GM12878 (cell line): ENCODE data around the gene GMPPB. TPM values are rescaled to one million over a fixed set of nuclear protein-coding genes. Genes with fewer than 3 reads are reported as not detected.
"Not testable (repeated sequence)": the region's sequence is repeated elsewhere in the genome, so short reads cannot be mapped to it uniquely, and the experiment has no call there.

ENCODE experiments used
- ATAC-seq: fragments of 200-7000 bp; cut with Tn5 transposase; 3 replicates; pipeline ENCODE4 v1.9.1; 2020; ENCODE audit warnings: mild to moderate bottlenecking, moderate library complexity
- BruUV-seq: library from RNA; stranded (reverse); fragments of 400-500 nt; replicated peaks from 2 replicates; lab custom pipeline; 2021; lab: Mats Ljungman, UMichigan
- CTCF ChIA-PET: fragments of 300-600 bp; sonication (Branson Sonifier 250); formaldehyde crosslinking; extraction: SDS; loops from one replicate; lab custom pipeline; 2021; ENCODE audit warnings: inconsistent platforms; lab: Yijun Ruan, JAX
- POLR2A ChIA-PET: fragments of 350-600 bp; formaldehyde crosslinking; extraction: SDS; loops from one replicate; lab custom pipeline; 2021; ENCODE audit warnings: inconsistent platforms; lab: Charles Lee
- RAD21 ChIA-PET: fragments of 300-600 bp; sonication (Branson Sonifier 250); formaldehyde crosslinking; loops from one replicate; lab custom pipeline; 2023; ENCODE audit warnings: antibody characterized with exemption; ENCODE audit not compliant: unreplicated experiment; lab: Charles Lee
- SMC1A ChIA-PET: fragments of 300-600 bp; sonication (Branson Sonifier 250); formaldehyde crosslinking; loops from one replicate; lab custom pipeline; 2023; ENCODE audit not compliant: unreplicated experiment, uncharacterized antibody; lab: Charles Lee
- DNase-seq: peaks from one replicate; pipeline ENCODE4 v3.0.0-alpha.2; 2011; ENCODE audit warnings: low read depth, low spot score
- FAIRE-seq: peaks from 3 replicates; lab custom pipeline; 2011; peaks lifted over from hg19 to GRCh38; lab: Jason Lieb, UNC
- H2AFZ ChIP-seq: 2 replicates; pipeline ENCODE4 v1.6.0; 2011; ENCODE audit warnings: low read depth, low read length, control low read depth; ENCODE audit not compliant: control insufficient read depth
- H3K27ac ChIP-seq: 2 replicates; pipeline ENCODE4 v1.5.1; 2011; ENCODE audit warnings: control low read depth; ENCODE audit not compliant: control insufficient read depth, insufficient read depth
- H3K27me3 ChIP-seq, 2 experiments: replicated peaks in 1 of 2; 2 replicates each; pipeline versions ENCODE4 v1.6.0 to v1.6.1; 2011; ENCODE audit warnings: low read length in 1 of 2; ENCODE audit not compliant: control insufficient read depth in 2 of 2, insufficient read depth in 2 of 2
- H3K36me3 ChIP-seq, 2 experiments: 2 replicates each; pipeline ENCODE4 v1.5.1; 2011; ENCODE audit warnings: low read length in 1 of 2; ENCODE audit not compliant: control insufficient read depth in 2 of 2, insufficient read depth in 2 of 2
- H3K4me1 ChIP-seq: 2 replicates; pipeline ENCODE4 v1.6.1; 2011; ENCODE audit warnings: mild to moderate bottlenecking, low read length, moderate library complexity, mixed read lengths; ENCODE audit not compliant: control insufficient read depth, insufficient read depth
- H3K4me2 ChIP-seq: 2 replicates; pipeline ENCODE4 v1.6.0; 2011; ENCODE audit warnings: control low read depth; ENCODE audit not compliant: control insufficient read depth, insufficient read depth
- H3K4me3 ChIP-seq: fragments of 200-600 bp; sonication (generic); 2 replicates; pipeline ENCODE4 v1.5.1; 2016
- H3K79me2 ChIP-seq: 2 replicates; pipeline ENCODE4 v1.6.0; 2011; ENCODE audit warnings: low read length; ENCODE audit not compliant: control insufficient read depth, insufficient read depth
- H3K9ac ChIP-seq: 2 replicates; pipeline ENCODE4 v1.8.0; 2011; ENCODE audit warnings: low read length, control low read depth, mixed read lengths; ENCODE audit not compliant: control insufficient read depth, insufficient read depth
- H3K9me3 ChIP-seq: replicated peaks from 3 replicates; pipeline ENCODE4 v1.5.1; 2011; ENCODE audit warnings: mild to moderate bottlenecking, low read length; ENCODE audit not compliant: control insufficient read depth, insufficient read depth
- H4K20me1 ChIP-seq: 2 replicates; pipeline ENCODE4 v1.6.0; 2011; ENCODE audit not compliant: control insufficient read depth, insufficient read depth
- ASH2L ChIP-seq: fragments of 300-600, 200-600 bp; sonication (generic); IDR thresholded peaks from 2 replicates; pipeline ENCODE4 v1.6.1; 2017; ENCODE audit warnings: low read depth, mild to moderate bottlenecking, borderline replicate concordance
- ESRRA ChIP-seq: IDR thresholded peaks from 2 replicates; pipeline ENCODE4 v1.6.1; 2012; ENCODE audit warnings: mild to moderate bottlenecking, low read length, improper control_type of control experiment
- NR2F1 ChIP-seq: fragments of 450-650 bp; conservative IDR thresholded peaks from 2 replicates; pipeline ENCODE4 v1.6.1; 2017; ENCODE audit warnings: mild to moderate bottlenecking
- SIX5 ChIP-seq: IDR thresholded peaks from 2 replicates; pipeline ENCODE4 v1.6.1; 2011; ENCODE audit warnings: mild to moderate bottlenecking, low read depth, low read length, moderate library complexity; ENCODE audit not compliant: severe bottlenecking
- WGBS: methylation state at CpG from one replicate; pipeline ENCODE4 v1.1.6; 2016; ENCODE audit warnings: low lambda C conversion rate; ENCODE audit not compliant: insufficient replicate concordance, insufficient coverage; ENCODE audit errors: missing lambda C conversion rate; 5-methylcytosine and 5-hydroxymethylcytosine counted together
- in situ Hi-C: fragments of 300-500 bp; cut with MboI; formaldehyde crosslinking; loops from 9 replicates; pipeline ENCODE4 v1.14.3; 2018; ENCODE audit warnings: mixed read lengths
- intact Hi-C: fragments of 100-400 bp; cut with micrococcal nuclease; formaldehyde crosslinking; loops from one replicate; pipeline ENCODE4 v1.14.2; 2022; ENCODE audit not compliant: unreplicated experiment
- polyA plus RNA-seq, 11 experiments: library from polyadenylated mRNA; depleted of rRNA in 4 of 11; unstranded in 6 of 11; stranded (reverse) in 5 of 11; fragments of >200 nt; fragmentation: Nextera tagmentation in 4 of 11; fragmentation: Illumina TruSeq in 1 of 11; extraction: Ambion mirVana in 4 of 11; extraction: Trizol in 1 of 11; gene quantifications; 1 replicate in 1 of 11; 2 replicates in 10 of 11; pipeline versions ENCODE4 v1.2.1 to v1.2.3, GENCODE V29; 2011 to 2016; ENCODE audit warnings: inconsistent platforms in 2 of 11, missing spikeins in 2 of 11, low read depth in 1 of 11
- total RNA-seq, 4 experiments: library from RNA; depleted of rRNA in 3 of 4; stranded (reverse); fragments of >200 nt in 3 of 4; fragmentation: Illumina TruSeq in 1 of 4; extraction: Trizol in 1 of 4; gene quantifications; 2 replicates each; pipeline versions ENCODE4 v1.2.1 to v1.2.3, GENCODE V29; 2013 to 2021
- TF ChIP-seq, protein P1 (sequence below): IDR thresholded peaks from 2 replicates; pipeline ENCODE4 v1.6.1; 2011; ENCODE audit warnings: mild to moderate bottlenecking, low read depth, low read length, moderate library complexity; ENCODE audit not compliant: insufficient replicate concordance
- TF ChIP-seq, protein P2 (sequence below): IDR thresholded peaks from 2 replicates; pipeline ENCODE4 v1.6.1; 2012; ENCODE audit warnings: low read length, inconsistent platforms
- TF ChIP-seq, protein P3 (sequence below), 3 experiments: IDR thresholded peaks in 2 of 3; conservative IDR thresholded peaks in 1 of 3; 2 replicates each; pipeline ENCODE4 v1.5.1; 2011; ENCODE audit warnings: low read depth in 3 of 3, low read length in 3 of 3, mild to moderate bottlenecking in 3 of 3, control low read depth in 2 of 3, moderate library complexity in 2 of 3, inconsistent platforms in 1 of 3, mixed read lengths in 1 of 3; ENCODE audit not compliant: control insufficient read depth in 2 of 3, insufficient read depth in 1 of 3; ENCODE audit errors: extremely low read depth in 1 of 3

Gene GMPPB
- total and polyA plus RNA-seq, 10 of the 15 experiments (the other 5 are each of a cell fraction or from before 2014, with no cell fraction given) = 2.3 to 99.5 (median 23.3) TPM

DNA sequence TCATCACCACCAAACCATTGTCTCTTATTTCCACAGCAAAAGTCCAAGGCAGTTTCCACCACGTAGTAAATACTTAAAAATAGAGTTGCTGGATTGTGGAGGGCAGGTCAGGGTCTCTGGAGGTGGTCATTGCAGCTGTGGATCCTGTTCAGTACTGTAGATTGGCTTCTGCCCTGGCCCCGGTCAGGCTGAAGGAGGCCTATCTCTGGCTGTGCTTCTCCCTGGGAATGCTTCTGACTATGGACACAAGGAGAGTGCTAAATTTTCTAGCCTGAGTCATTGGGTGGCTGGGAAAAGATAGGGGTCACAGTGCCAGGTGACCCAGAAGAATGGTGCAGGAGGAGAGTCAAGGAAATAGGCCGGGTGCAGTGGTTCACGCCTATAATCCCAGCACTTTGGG is 26.3 kb upstream of the GMPPB start (continued):
- TF ChIP-seq, protein P1, sequence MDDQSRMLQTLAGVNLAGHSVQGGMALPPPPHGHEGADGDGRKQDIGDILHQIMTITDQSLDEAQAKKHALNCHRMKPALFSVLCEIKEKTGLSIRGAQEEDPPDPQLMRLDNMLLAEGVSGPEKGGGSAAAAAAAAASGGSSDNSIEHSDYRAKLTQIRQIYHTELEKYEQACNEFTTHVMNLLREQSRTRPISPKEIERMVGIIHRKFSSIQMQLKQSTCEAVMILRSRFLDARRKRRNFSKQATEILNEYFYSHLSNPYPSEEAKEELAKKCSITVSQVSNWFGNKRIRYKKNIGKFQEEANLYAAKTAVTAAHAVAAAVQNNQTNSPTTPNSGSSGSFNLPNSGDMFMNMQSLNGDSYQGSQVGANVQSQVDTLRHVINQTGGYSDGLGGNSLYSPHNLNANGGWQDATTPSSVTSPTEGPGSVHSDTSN = no peak
- TF ChIP-seq ASH2L (no peak), SIX5 (no peak), ESRRA (no peak), NR2F1 (no peak)
- TF ChIP-seq, protein P2, sequence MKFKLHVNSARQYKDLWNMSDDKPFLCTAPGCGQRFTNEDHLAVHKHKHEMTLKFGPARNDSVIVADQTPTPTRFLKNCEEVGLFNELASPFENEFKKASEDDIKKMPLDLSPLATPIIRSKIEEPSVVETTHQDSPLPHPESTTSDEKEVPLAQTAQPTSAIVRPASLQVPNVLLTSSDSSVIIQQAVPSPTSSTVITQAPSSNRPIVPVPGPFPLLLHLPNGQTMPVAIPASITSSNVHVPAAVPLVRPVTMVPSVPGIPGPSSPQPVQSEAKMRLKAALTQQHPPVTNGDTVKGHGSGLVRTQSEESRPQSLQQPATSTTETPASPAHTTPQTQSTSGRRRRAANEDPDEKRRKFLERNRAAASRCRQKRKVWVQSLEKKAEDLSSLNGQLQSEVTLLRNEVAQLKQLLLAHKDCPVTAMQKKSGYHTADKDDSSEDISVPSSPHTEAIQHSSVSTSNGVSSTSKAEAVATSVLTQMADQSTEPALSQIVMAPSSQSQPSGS = no peak
- TF ChIP-seq, protein P3, sequence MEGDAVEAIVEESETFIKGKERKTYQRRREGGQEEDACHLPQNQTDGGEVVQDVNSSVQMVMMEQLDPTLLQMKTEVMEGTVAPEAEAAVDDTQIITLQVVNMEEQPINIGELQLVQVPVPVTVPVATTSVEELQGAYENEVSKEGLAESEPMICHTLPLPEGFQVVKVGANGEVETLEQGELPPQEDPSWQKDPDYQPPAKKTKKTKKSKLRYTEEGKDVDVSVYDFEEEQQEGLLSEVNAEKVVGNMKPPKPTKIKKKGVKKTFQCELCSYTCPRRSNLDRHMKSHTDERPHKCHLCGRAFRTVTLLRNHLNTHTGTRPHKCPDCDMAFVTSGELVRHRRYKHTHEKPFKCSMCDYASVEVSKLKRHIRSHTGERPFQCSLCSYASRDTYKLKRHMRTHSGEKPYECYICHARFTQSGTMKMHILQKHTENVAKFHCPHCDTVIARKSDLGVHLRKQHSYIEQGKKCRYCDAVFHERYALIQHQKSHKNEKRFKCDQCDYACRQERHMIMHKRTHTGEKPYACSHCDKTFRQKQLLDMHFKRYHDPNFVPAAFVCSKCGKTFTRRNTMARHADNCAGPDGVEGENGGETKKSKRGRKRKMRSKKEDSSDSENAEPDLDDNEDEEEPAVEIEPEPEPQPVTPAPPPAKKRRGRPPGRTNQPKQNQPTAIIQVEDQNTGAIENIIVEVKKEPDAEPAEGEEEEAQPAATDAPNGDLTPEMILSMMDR (IDR thresholded peaks at IDR 0.05 in 2 of 3, conservative IDR thresholded peaks at IDR 0.05 in 1 of 3; ENCODE audit: control insufficient read depth in 2 of 3, extremely low read depth in 1 of 3, insufficient read depth in 1 of 3, low read depth in 3 of 3, low read length in 3 of 3) = no peak

DNA sequence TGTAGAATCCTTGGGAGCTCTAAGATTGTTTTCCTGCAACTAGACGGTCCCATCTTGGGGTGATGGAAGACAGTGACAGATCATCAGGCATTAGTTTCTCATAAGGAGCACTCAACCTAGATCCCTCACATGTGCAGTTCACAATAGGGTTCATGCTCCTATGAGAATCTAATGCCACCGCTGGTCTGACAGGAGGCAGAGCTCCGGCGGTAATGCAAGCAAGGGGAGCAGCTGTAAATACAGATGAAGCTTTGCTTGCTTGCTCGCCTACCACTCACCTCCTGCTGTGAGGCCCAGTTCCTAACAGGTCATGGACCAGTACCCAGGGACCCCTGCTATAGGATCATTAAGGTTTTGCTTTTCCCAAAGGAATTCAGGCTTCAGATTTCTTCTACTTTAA is 25.1 kb upstream of the GMPPB start:
- ATAC-seq, RAD21 ChIA-PET, H3K36me3 ChIP-seq, FAIRE-seq, DNase-seq, H3K9me3 ChIP-seq, CTCF ChIA-PET, H4K20me1 ChIP-seq, in situ Hi-C loops, H3K27ac ChIP-seq, H2AFZ ChIP-seq, H3K4me3 ChIP-seq, H3K9ac ChIP-seq, H3K4me2 ChIP-seq, H3K27me3 ChIP-seq, H3K4me1 ChIP-seq, intact Hi-C loops, BruUV-seq, H3K79me2 ChIP-seq: not testable (repeated sequence)
- 100% methylated on average over 5 of the region's 5 CpGs for WGBS
- POLR2A ChIA-PET = interaction anchor here (0.8 kb wide), 1 partner anchor 60 kb away, joined by 3 read pairs; the partner anchor contains the start of genes MST1 and RNF123
- SMC1A ChIA-PET = interaction anchor here (1.2 kb wide), 1 partner anchor 22 kb away, joined by 3 read pairs; no protein-coding TSS in a partner anchor
